Liver (tissue), 9 donors: ENCODE results near the gene RAB3C. TPM values are rescaled to one million over a fixed set of nuclear protein-coding genes. Genes with fewer than 3 reads are reported as not detected.

Experiments used
- DNase-seq: peaks from one replicate; pipeline ENCODE4 v3.0.0-alpha.2; 2017; ENCODE audit warnings: low spot score
- H3K27ac ChIP-seq, 2 donors: one replicate each; pipeline ENCODE4 v1.7.0; 2013; ENCODE audit warnings: inconsistent platforms in 2 of 2, low read length in 2 of 2, control low read depth in 1 of 2, low read depth in 1 of 2, mild to moderate bottlenecking in 1 of 2
- H3K27me3 ChIP-seq, 4 donors: one replicate each; pipeline versions ENCODE4 v1.6.1 to v1.7.0; 2013; ENCODE audit warnings: low read length in 3 of 4, inconsistent platforms in 1 of 4, mild to moderate bottlenecking in 1 of 4, moderate library complexity in 1 of 4; ENCODE audit not compliant: control insufficient read depth in 4 of 4, insufficient read depth in 4 of 4
- H3K36me3 ChIP-seq, 4 donors: one replicate each; pipeline versions ENCODE4 v1.6.1 to v1.7.0; 2013; ENCODE audit warnings: low read length in 3 of 4, mild to moderate bottlenecking in 3 of 4, low read depth in 1 of 4, moderate library complexity in 1 of 4; ENCODE audit not compliant: control insufficient read depth in 4 of 4, insufficient read depth in 3 of 4
- H3K4me1 ChIP-seq, 4 donors: one replicate each; pipeline versions ENCODE4 v1.6.1 to v1.7.0; 2013; ENCODE audit warnings: low read length in 3 of 4, mild to moderate bottlenecking in 3 of 4, moderate library complexity in 1 of 4; ENCODE audit not compliant: control insufficient read depth in 4 of 4, insufficient read depth in 4 of 4
- H3K4me3 ChIP-seq, 3 donors: one replicate each; pipeline versions ENCODE4 v1.6.1 to v1.7.0; 2013; ENCODE audit warnings: low read length in 3 of 3, control low read depth in 1 of 3, low read depth in 1 of 3, mild to moderate bottlenecking in 1 of 3
- H3K9ac ChIP-seq, 2 donors: one replicate each; pipeline ENCODE4 v1.7.0; 2013; ENCODE audit warnings: low read length in 2 of 2, mild to moderate bottlenecking in 2 of 2, moderate library complexity in 2 of 2, control low read depth in 1 of 2, low read depth in 1 of 2
- H3K9me3 ChIP-seq, 4 donors: one replicate each; pipeline versions ENCODE4 v1.6.1 to v1.7.0; 2013; ENCODE audit warnings: low read length in 3 of 4; ENCODE audit not compliant: control insufficient read depth in 4 of 4
- ATF3 ChIP-seq: IDR thresholded peaks from 2 replicates; pipeline ENCODE4 v1.6.1; 2016; ENCODE audit warnings: antibody characterized with exemption
- EGR1 ChIP-seq, 2 donors: IDR thresholded peaks; 2 replicates each; pipeline ENCODE4 v1.6.1; 2016 to 2018; ENCODE audit warnings: antibody characterized with exemption in 2 of 2, low read depth in 2 of 2
- FOXA1 ChIP-seq: IDR thresholded peaks from 2 replicates; pipeline ENCODE4 v1.6.1; 2016; ENCODE audit warnings: antibody characterized with exemption
- FOXA2 ChIP-seq: IDR thresholded peaks from 2 replicates; pipeline ENCODE4 v1.6.1; 2016; ENCODE audit warnings: antibody characterized with exemption
- GABPA ChIP-seq, 2 donors: IDR thresholded peaks in 1 of 2; conservative IDR thresholded peaks in 1 of 2; 2 replicates each; pipeline ENCODE4 v1.6.1; 2016; ENCODE audit warnings: antibody characterized with exemption in 2 of 2, mild to moderate bottlenecking in 1 of 2, moderate library complexity in 1 of 2
- HNF4A ChIP-seq, 2 donors: conservative IDR thresholded peaks; 2 replicates each; pipeline ENCODE4 v1.6.1; 2016; ENCODE audit warnings: antibody characterized with exemption in 2 of 2, mild to moderate bottlenecking in 2 of 2
- HNF4G ChIP-seq: IDR thresholded peaks from 2 replicates; pipeline ENCODE4 v1.6.1; 2016; ENCODE audit warnings: antibody characterized with exemption
- JUND ChIP-seq, 2 donors: IDR thresholded peaks; 2 replicates each; pipeline ENCODE4 v1.6.1; 2016; ENCODE audit warnings: antibody characterized with exemption in 2 of 2
- RAD21 ChIP-seq, 2 donors: IDR thresholded peaks; 2 replicates each; pipeline ENCODE4 v1.6.1; 2016; ENCODE audit warnings: antibody characterized with exemption in 2 of 2, mild to moderate bottlenecking in 2 of 2
- REST ChIP-seq: IDR thresholded peaks from 2 replicates; pipeline ENCODE4 v1.6.1; 2016; ENCODE audit warnings: antibody characterized with exemption, mild to moderate bottlenecking
- RXRA ChIP-seq, 2 donors: IDR thresholded peaks; 2 replicates each; pipeline ENCODE4 v1.6.1; 2017 to 2018; ENCODE audit warnings: antibody characterized with exemption in 2 of 2, mild to moderate bottlenecking in 1 of 2
- SP1 ChIP-seq: IDR thresholded peaks from 2 replicates; pipeline ENCODE4 v1.6.1; 2018; ENCODE audit warnings: antibody characterized with exemption, mild to moderate bottlenecking
- YY1 ChIP-seq: IDR thresholded peaks from 2 replicates; pipeline ENCODE4 v1.6.1; 2016; ENCODE audit warnings: antibody characterized with exemption, mild to moderate bottlenecking
- WGBS: extraction: QIAGEN DNeasy Blood & Tissue Kit; methylation state at CpG from one replicate; pipeline ENCODE4 v1.1.7; 2013; 5-methylcytosine and 5-hydroxymethylcytosine counted together
- polyA plus RNA-seq, 2 donors: library from polyadenylated mRNA; stranded (reverse) in 1 of 2; unstranded in 1 of 2; fragments of 200-250 nt in 1 of 2; fragments of >200 nt in 1 of 2; fragmentation: Nextera tagmentation in 1 of 2; extraction: Ambion mirVana in 1 of 2; gene quantifications; one replicate each; pipeline versions ENCODE4 v1.2.1 to v1.2.3, GENCODE V29; 2013 to 2015
- total RNA-seq, 2 donors: library from RNA; depleted of rRNA; stranded (reverse); fragments of >200 nt; gene quantifications; one replicate each; pipeline ENCODE4 v1.2.3, GENCODE V29; 2014
- TF ChIP-seq, protein P1 (sequence below): IDR thresholded peaks from 2 replicates; pipeline ENCODE4 v1.6.1; 2016; ENCODE audit warnings: antibody characterized with exemption
- TF ChIP-seq, protein P2 (sequence below): fragments of 150-350 bp; IDR thresholded peaks from 2 replicates; pipeline ENCODE4 v1.5.1; 2017; ENCODE audit warnings: improper control_type of control experiment, low read depth, low read length; ENCODE audit not compliant: missing input control
- donor health status: healthy.
- donor health status: healthy.
- donor health status: healthy.
- donor health status: healthy.
- donor health status: healthy.

Gene RAB3C
- total and polyA plus RNA-seq, 4 donors: 0.72 to 4.6 (median 1.3) TPM

DNA sequence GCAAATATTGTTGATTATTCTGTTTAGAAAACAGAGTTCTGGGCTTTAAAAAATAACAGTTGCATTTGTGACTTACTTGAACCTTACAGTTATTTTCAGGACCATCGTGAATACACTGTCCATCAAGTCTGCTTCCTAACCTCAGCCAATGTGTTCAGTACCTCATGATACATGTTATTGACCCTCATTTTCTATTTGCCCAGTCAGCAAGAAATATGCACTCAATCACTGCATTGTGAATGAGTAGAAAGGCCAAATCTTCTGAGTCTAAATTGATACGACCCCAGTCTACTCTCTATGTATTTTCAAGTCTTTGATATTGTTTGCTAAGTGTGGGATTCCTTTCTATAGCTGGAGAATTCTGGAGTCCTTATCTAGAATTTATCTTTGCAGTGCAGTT is 156.2 kb downstream of the RAB3C start:
- Histone ChIP-seq H3K9ac (no peak overlapping the region), H3K4me3 (no peak overlapping the region), H3K9me3 (no peaks in the 10 kb centered on the region), H3K27ac (no peak overlapping the region), H3K27me3 (no peaks in the 10 kb centered on the region), H3K36me3 (no peaks in the 10 kb centered on the region), H3K4me1 (peaks cover 0 to 10% (median 4%) of the 10 kb centered on the region in 4 donors)
- 82% methylated on average over 2 of the region's 2 CpGs for WGBS
- TF ChIP-seq EGR1 (IDR thresholded peaks at IDR 0.05; ENCODE audit: low read depth in 2 of 2): no peak
- no peak for TF ChIP-seq RAD21 (IDR thresholded peaks at IDR 0.05)
- TF ChIP-seq ATF3: no peak
- no peak for TF ChIP-seq REST
- TF ChIP-seq JUND (IDR thresholded peaks at IDR 0.05): no peak
- TF ChIP-seq, protein P1, sequence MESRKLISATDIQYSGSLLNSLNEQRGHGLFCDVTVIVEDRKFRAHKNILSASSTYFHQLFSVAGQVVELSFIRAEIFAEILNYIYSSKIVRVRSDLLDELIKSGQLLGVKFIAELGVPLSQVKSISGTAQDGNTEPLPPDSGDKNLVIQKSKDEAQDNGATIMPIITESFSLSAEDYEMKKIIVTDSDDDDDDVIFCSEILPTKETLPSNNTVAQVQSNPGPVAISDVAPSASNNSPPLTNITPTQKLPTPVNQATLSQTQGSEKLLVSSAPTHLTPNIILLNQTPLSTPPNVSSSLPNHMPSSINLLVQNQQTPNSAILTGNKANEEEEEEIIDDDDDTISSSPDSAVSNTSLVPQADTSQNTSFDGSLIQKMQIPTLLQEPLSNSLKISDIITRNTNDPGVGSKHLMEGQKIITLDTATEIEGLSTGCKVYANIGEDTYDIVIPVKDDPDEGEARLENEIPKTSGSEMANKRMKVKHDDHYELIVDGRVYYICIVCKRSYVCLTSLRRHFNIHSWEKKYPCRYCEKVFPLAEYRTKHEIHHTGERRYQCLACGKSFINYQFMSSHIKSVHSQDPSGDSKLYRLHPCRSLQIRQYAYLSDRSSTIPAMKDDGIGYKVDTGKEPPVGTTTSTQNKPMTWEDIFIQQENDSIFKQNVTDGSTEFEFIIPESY: no peak
- no peak for TF ChIP-seq HNF4G
- TF ChIP-seq, protein P2, sequence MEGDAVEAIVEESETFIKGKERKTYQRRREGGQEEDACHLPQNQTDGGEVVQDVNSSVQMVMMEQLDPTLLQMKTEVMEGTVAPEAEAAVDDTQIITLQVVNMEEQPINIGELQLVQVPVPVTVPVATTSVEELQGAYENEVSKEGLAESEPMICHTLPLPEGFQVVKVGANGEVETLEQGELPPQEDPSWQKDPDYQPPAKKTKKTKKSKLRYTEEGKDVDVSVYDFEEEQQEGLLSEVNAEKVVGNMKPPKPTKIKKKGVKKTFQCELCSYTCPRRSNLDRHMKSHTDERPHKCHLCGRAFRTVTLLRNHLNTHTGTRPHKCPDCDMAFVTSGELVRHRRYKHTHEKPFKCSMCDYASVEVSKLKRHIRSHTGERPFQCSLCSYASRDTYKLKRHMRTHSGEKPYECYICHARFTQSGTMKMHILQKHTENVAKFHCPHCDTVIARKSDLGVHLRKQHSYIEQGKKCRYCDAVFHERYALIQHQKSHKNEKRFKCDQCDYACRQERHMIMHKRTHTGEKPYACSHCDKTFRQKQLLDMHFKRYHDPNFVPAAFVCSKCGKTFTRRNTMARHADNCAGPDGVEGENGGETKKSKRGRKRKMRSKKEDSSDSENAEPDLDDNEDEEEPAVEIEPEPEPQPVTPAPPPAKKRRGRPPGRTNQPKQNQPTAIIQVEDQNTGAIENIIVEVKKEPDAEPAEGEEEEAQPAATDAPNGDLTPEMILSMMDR: no peak
- no peak for TF ChIP-seq RXRA (IDR thresholded peaks at IDR 0.05)
- no peak for TF ChIP-seq GABPA (IDR thresholded peaks at IDR 0.05 in 1 of 2, conservative IDR thresholded peaks at IDR 0.05 in 1 of 2)
- no peak for TF ChIP-seq YY1
- TF ChIP-seq FOXA1: no peak
- no peak for TF ChIP-seq SP1
- no peak for DNase-seq

DNA sequence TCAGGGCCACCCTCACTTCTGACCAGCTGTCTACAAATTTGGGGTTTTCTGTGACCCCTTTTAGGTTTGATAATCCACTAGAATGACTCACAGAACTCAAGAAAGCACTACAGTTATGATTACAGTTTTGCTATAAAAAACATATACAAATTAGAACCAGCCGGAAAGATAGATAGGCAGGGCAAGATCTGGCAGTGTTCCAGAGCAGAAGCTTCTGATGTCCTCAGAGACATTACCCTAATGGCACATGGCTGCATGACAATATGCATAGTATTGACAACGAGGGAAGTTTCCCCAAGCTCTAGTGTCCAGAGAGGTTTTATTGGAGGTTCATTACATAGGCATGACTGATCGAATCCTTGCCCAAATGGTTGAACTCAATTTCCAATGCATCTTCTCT is 158.1 kb downstream of the RAB3C start:
- no peaks in the 10 kb centered on the region for H3K36me3 ChIP-seq

More for the DNA sequence above, 158.1 kb downstream of the RAB3C start:
- no peaks in the 10 kb centered on the region for H3K27me3 ChIP-seq
- no peak for DNase-seq
- no peaks in the 10 kb centered on the region for H3K9me3 ChIP-seq
- no peak overlapping the region for H3K4me3 ChIP-seq
- no peak overlapping the region for H3K9ac ChIP-seq
- TF ChIP-seq ATF3 (no peak), HNF4A (conservative IDR thresholded peaks at IDR 0.05) (no peak), GABPA (IDR thresholded peaks at IDR 0.05 in 1 of 2, conservative IDR thresholded peaks at IDR 0.05 in 1 of 2) (no peak), HNF4G (no peak), EGR1 (IDR thresholded peaks at IDR 0.05; ENCODE audit: low read depth in 2 of 2) (no peak), FOXA2 (no peak), SP1 (no peak), RAD21 (IDR thresholded peaks at IDR 0.05) (no peak), YY1 (no peak)
- TF ChIP-seq, protein P1: no peak
- TF ChIP-seq, protein P2: no peak
- H3K27ac ChIP-seq: no peak overlapping the region
- peaks cover 0 to 10% (median 4%) of the 10 kb centered on the region in 4 donors for H3K4me1 ChIP-seq
- 94% methylated on average over 3 of the region's 3 CpGs for WGBS
